ENCODE measurements around the gene PDE9A. TPM values are rescaled to one million over a fixed set of nuclear protein-coding genes. Genes with fewer than 3 reads are reported as not detected.

Gene PDE9A
- total RNA-seq, 3 donors from 2014 or later: 3.0 to 14.7 (median 10.5) TPM

- TF ChIP-seq CTCF (IDR thresholded peaks at IDR 0.05) (no peak), POLR2AphosphoS5 (IDR thresholded peaks at IDR 0.05) (no peak), POLR2A (IDR thresholded peaks at IDR 0.05) (no peak)
- peak overlapping the region in 1 of 2 donors; percentile 13 for H3K27ac ChIP-seq
- H3K4me3 ChIP-seq: no peak overlapping the region
- H3K36me3 ChIP-seq: no peaks in the 10 kb centered on the region
- H3K4me1 ChIP-seq: peaks cover 0 to 3% of the 10 kb centered on the region in 2 donors
- no peaks in the 10 kb centered on the region for H3K27me3 ChIP-seq
- no peaks in the 10 kb centered on the region for H3K9me3 ChIP-seq
- intact Hi-C loops (cut with DNase I; ENCODE audit: low total_unique reads): no loop called here
- DNase-seq (ENCODE audit: low spot score in 2 of 2): no peak
Observed at GRCh38 chr21:42666023-42666747, 12.8 kb downstream of the PDE9A start.

- DNase-seq (ENCODE audit: low spot score in 2 of 2): no peak
- intact Hi-C loops (cut with DNase I; ENCODE audit: low total_unique reads): no loop called here
- Histone ChIP-seq H3K4me3 (no peak overlapping the region), H3K36me3 (no peaks in the 10 kb centered on the region), H3K27me3 (no peaks in the 10 kb centered on the region), H3K27ac (peak overlapping the region; percentile 13 to 38), H3K4me1 (peaks cover 0 to 6% of the 10 kb centered on the region in 2 donors), H3K9me3 (no peaks in the 10 kb centered on the region)
- TF ChIP-seq POLR2AphosphoS5 (IDR thresholded peaks at IDR 0.05): no peak
- no peak for TF ChIP-seq CTCF (IDR thresholded peaks at IDR 0.05)
- TF ChIP-seq POLR2A (IDR thresholded peaks at IDR 0.05): no peak
Observed at GRCh38 chr21:42666925-42667324, 13.5 kb downstream of the PDE9A start.

- H3K27me3 ChIP-seq: no peaks in the 10 kb centered on the region
- no peaks in the 10 kb centered on the region for H3K9me3 ChIP-seq
- no peak for TF ChIP-seq CTCF (IDR thresholded peaks at IDR 0.05)
- TF ChIP-seq POLR2AphosphoS5 (IDR thresholded peaks at IDR 0.05): no peak
- TF ChIP-seq POLR2A (IDR thresholded peaks at IDR 0.05): no peak
- intact Hi-C loops (cut with DNase I; ENCODE audit: low total_unique reads): no loop called here
- peak overlapping the region in 1 of 2 donors; percentile 43 for H3K27ac ChIP-seq
- DNase-seq (ENCODE audit: low spot score in 2 of 2): no peak
- H3K4me1 ChIP-seq: peaks cover 0 to 6% of the 10 kb centered on the region in 2 donors
- H3K36me3 ChIP-seq: no peaks in the 10 kb centered on the region
- H3K4me3 ChIP-seq: peak overlapping the region in 1 of 3 donors; percentile 42
Observed at GRCh38 chr21:42668298-42668992, 15.0 kb downstream of the PDE9A start.

- DNase-seq (ENCODE audit: low spot score in 2 of 2): no peak
- Histone ChIP-seq H3K36me3 (no peaks in the 10 kb centered on the region), H3K4me3 (peak overlapping the region in 1 of 3 donors; percentile 42), H3K27ac (peak overlapping the region in 1 of 2 donors; percentile 43), H3K4me1 (peaks cover 0 to 6% of the 10 kb centered on the region in 2 donors), H3K27me3 (no peaks in the 10 kb centered on the region), H3K9me3 (no peaks in the 10 kb centered on the region)
- intact Hi-C loops (cut with DNase I; ENCODE audit: low total_unique reads): no loop called here
- TF ChIP-seq POLR2AphosphoS5 (IDR thresholded peaks at IDR 0.05) (no peak), CTCF (IDR thresholded peaks at IDR 0.05) (no peak), POLR2A (IDR thresholded peaks at IDR 0.05) (no peak)
Observed at GRCh38 chr21:42669041-42669440, 15.6 kb downstream of the PDE9A start.

Measured in breast epithelium (tissue), 4 donors.